ENCODE data around the gene CDK13.

GRCh38 chr7:40095695-40096327, 145.8 kb downstream of the CDK13 start:
- TF ChIP-seq REST (IDR thresholded peaks at IDR 0.05; ENCODE audit: low read depth), result no peak
- no peak for TF ChIP-seq NFIC (IDR thresholded peaks at IDR 0.05)
- TF ChIP-seq CEBPB (IDR thresholded peaks at IDR 0.05), result no peak
- TF ChIP-seq TEAD4 (IDR thresholded peaks at IDR 0.05), result no peak
- TF ChIP-seq YY1 (IDR thresholded peaks at IDR 0.05; ENCODE audit: low read depth), result no peak
- no peak for TF ChIP-seq USF1 (IDR thresholded peaks at IDR 0.05)
- TF ChIP-seq RAD21 (IDR thresholded peaks at IDR 0.05; ENCODE audit: low read depth), result no peak
- no peak for TF ChIP-seq TCF12 (IDR thresholded peaks at IDR 0.05; ENCODE audit: low read depth)
- no peak for TF ChIP-seq TAF1 (IDR thresholded peaks at IDR 0.05; ENCODE audit: low read depth)
- TF ChIP-seq CREB1 (IDR thresholded peaks at IDR 0.05; ENCODE audit: low read depth), result no peak
- no peak for TF ChIP-seq EP300 (IDR thresholded peaks at IDR 0.05; ENCODE audit: borderline replicate concordance)
- no peak for TF ChIP-seq MAX (IDR thresholded peaks at IDR 0.05)
- TF ChIP-seq EGR1 (IDR thresholded peaks at IDR 0.05), result no peak

Measured in Ishikawa (cell line).